Transverse colon (tissue), 4 donors: ENCODE measurements around the gene NSMCE3.

Source experiments
- CTCF ChIP-seq, 5 experiments: fragments of 200-600 bp in 3 of 5; fragments of 450-650 bp in 2 of 5; sonication (generic) in 3 of 5; IDR thresholded peaks; 1 replicate in 2 of 5; 2 replicates in 3 of 5; pipeline ENCODE4 v1.5.1; 2016 to 2017; ENCODE audit warnings: antibody characterized with exemption in 5 of 5, inconsistent platforms in 3 of 5, mild to moderate bottlenecking in 2 of 5, moderate library complexity in 1 of 5
- EP300 ChIP-seq: sonication (generic); formaldehyde crosslinking; IDR thresholded peaks from one replicate; pipeline ENCODE4 v1.6.1; 2017; ENCODE audit warnings: antibody characterized with exemption, low read depth
- POLR2A ChIP-seq: fragments of 450-650 bp; IDR thresholded peaks from one replicate; pipeline ENCODE4 v1.6.1; 2016; ENCODE audit warnings: antibody characterized with exemption, mild to moderate bottlenecking, moderate library complexity
- POLR2AphosphoS5 ChIP-seq, 3 donors: sonication (generic); formaldehyde crosslinking; IDR thresholded peaks; one replicate each; pipeline ENCODE4 v1.6.1; 2016; ENCODE audit warnings: antibody characterized with exemption in 3 of 3

GRCh38 chr15:29289173-29289572, 19.6 kb upstream of the NSMCE3 start:
- no peak for TF ChIP-seq CTCF (IDR thresholded peaks at IDR 0.05)
- no peak for TF ChIP-seq POLR2AphosphoS5 (IDR thresholded peaks at IDR 0.05)
- TF ChIP-seq POLR2A = no peak
- TF ChIP-seq EP300 = no peak
